Glomerular endothelial cell (primary cell): ENCODE results near the gene TRIM4. TPM values are rescaled to one million over a fixed set of nuclear protein-coding genes. Genes with fewer than 3 reads are reported as not detected.
"Not testable (repeated sequence)": the region's sequence is repeated elsewhere in the genome, so short reads cannot be mapped to it uniquely, and the experiment has no call there.

Source experiments
- DNase-seq: peaks from one replicate; pipeline ENCODE4 v3.0.0-alpha.2; 2011; ENCODE audit warnings: low read depth, low spot score; ENCODE audit errors: extremely low read depth
- total RNA-seq: library from RNA; depleted of rRNA; stranded (reverse); fragments of >200 nt; gene quantifications from 2 replicates; pipeline ENCODE4 v1.2.3, GENCODE V29; 2015

Gene TRIM4
- total RNA-seq, 1 donor from 2014 or later: 26.7 TPM

GRCh38 chr7:99920149-99920548, 819 bp upstream of the TRIM4 start:
- DNase-seq: no peak

GRCh38 chr7:99919814-99920112, 433 bp upstream of the TRIM4 start:
- DNase-seq: no peak

- DNase-seq: no peak
These were observed 8.4 kb downstream of the TRIM4 start for GRCh38 chr7:99910976-99911375.

GRCh38 chr7:99901581-99901980, 17.7 kb downstream of the TRIM4 start:
- DNase-seq: no peak

- DNase-seq: no peak
These were observed 19.4 kb downstream of the TRIM4 start for GRCh38 chr7:99899830-99900519.

GRCh38 chr7:99898836-99899235, 20.5 kb downstream of the TRIM4 start:
- no peak for DNase-seq

GRCh38 chr7:99898023-99898357, 21.3 kb downstream of the TRIM4 start:
- no peak for DNase-seq

- no peak for DNase-seq
These were observed 21.9 kb downstream of the TRIM4 start for GRCh38 chr7:99897322-99898022.

- DNase-seq: no peak
These were observed 24.6 kb downstream of the TRIM4 start for GRCh38 chr7:99894738-99895137.

- no peak for DNase-seq
These were observed 26.1 kb downstream of the TRIM4 start for GRCh38 chr7:99893280-99893679.

- DNase-seq: not testable (repeated sequence)
These were observed 29.0 kb downstream of the TRIM4 start for GRCh38 chr7:99890348-99890747.

GRCh38 chr7:99888366-99888765, 31.0 kb downstream of the TRIM4 start:
- DNase-seq: not testable (repeated sequence)

- no peak for DNase-seq
These were observed 38.0 kb downstream of the TRIM4 start for GRCh38 chr7:99881370-99881769.

- DNase-seq: no peak
These were observed 42.4 kb downstream of the TRIM4 start, which contains the start of gene OR2AE1 for GRCh38 chr7:99876933-99877332. OR2AE1 (minus strand) TSS chr7:99877033; CDS start chr7:99877033, 0 bp downstream.

- no peak for DNase-seq
These were observed 42.8 kb downstream of the TRIM4 start for GRCh38 chr7:99876491-99876890.

- DNase-seq: no peak
These were observed 51.1 kb downstream of the TRIM4 start for GRCh38 chr7:99868246-99868645.

- DNase-seq: not testable (repeated sequence)
These were observed 51.9 kb downstream of the TRIM4 start for GRCh38 chr7:99867477-99867876.

GRCh38 chr7:99863847-99864440, 55.4 kb downstream of the TRIM4 start:
- no peak for DNase-seq

GRCh38 chr7:99860281-99861127, 58.8 kb downstream of the TRIM4 start:
- no peak for DNase-seq

- DNase-seq: no peak
These were observed 64.1 kb downstream of the TRIM4 start for GRCh38 chr7:99855236-99855635.
